Fibroblast of lung (primary cell): ENCODE results near the gene CRACR2B.

Experiments used
- EZH2 ChIP-seq: IDR thresholded peaks from 2 replicates; pipeline ENCODE4 v1.5.1; 2012; ENCODE audit warnings: low read length, control low read depth, mild to moderate bottlenecking; ENCODE audit errors: missing control alignments
- TF ChIP-seq, protein P1 (sequence below), 2 donors: IDR thresholded peaks in 1 of 2; conservative IDR thresholded peaks in 1 of 2; 1 replicate in 1 of 2; 2 replicates in 1 of 2; pipeline ENCODE4 v1.5.1; 2011 to 2012; ENCODE audit warnings: low read length in 2 of 2, control low read depth in 1 of 2, inconsistent platforms in 1 of 2, low read depth in 1 of 2, mild to moderate bottlenecking in 1 of 2

DNA sequence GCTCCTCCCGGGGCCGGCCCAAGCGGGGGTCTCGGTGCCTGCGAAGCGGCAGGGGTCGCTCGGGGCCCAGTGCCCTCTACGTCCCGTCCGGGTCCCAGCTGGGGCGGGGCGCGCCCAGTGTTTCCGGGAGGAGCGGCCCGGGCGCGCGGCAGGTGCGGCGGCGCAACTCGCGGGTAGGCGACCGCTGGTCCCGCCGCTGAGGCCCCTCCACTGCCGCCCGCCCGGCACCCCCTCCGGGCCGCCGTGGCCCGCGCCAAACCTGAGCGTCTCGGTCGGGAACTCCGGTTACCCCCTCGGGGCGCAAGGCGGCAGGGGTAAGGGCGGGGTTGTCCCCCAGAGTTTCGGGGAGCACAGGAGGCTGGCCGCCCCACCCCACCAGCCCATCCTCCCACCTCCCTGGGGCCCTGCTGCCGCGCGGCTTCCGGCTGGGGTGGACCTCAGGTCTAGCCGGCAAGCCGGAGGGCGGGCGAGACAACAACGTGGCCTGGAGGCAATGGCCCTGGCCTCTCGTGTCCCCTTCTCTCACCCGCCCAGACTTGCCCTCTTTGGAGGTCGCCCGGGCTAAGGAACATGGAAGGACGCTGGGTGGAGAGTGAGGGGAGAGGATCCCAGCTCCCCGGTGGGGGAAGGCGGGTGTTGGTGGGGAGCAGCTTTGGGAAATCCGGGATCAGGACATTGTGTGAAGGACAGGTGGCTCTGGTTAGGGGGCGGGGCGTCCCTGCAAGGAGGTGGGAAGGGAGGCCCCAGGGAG, 398 bp upstream of the CRACR2B start:
- TF ChIP-seq, protein P1, sequence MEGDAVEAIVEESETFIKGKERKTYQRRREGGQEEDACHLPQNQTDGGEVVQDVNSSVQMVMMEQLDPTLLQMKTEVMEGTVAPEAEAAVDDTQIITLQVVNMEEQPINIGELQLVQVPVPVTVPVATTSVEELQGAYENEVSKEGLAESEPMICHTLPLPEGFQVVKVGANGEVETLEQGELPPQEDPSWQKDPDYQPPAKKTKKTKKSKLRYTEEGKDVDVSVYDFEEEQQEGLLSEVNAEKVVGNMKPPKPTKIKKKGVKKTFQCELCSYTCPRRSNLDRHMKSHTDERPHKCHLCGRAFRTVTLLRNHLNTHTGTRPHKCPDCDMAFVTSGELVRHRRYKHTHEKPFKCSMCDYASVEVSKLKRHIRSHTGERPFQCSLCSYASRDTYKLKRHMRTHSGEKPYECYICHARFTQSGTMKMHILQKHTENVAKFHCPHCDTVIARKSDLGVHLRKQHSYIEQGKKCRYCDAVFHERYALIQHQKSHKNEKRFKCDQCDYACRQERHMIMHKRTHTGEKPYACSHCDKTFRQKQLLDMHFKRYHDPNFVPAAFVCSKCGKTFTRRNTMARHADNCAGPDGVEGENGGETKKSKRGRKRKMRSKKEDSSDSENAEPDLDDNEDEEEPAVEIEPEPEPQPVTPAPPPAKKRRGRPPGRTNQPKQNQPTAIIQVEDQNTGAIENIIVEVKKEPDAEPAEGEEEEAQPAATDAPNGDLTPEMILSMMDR (conservative IDR thresholded peaks at IDR 0.05 in 1 of 2, IDR thresholded peaks at IDR 0.05 in 1 of 2; ENCODE audit: low read depth in 1 of 2, low read length in 2 of 2) = no peak
- no peak for TF ChIP-seq EZH2
